Stimulated activated CD4-positive, alpha-beta T cell treated with anti-CD3 and anti-CD28 coated beads, Interleukin-12 subunit alpha, Interleukin-12 subunit beta, amount 100 ng/mL, for 24 hours (primary cell): ENCODE results near the gene SWAP70.
"Not testable (repeated sequence)": the region's sequence is repeated elsewhere in the genome, so short reads cannot be mapped to it uniquely, and the experiment has no call there.

Experiments
- DNase-seq, 2 experiments: peaks; one replicate each; pipeline ENCODE4 v3.0.0-alpha.2; 2020; ENCODE audit warnings: low read depth in 2 of 2

Gene SWAP70

GRCh38 chr11:9692691-9693090 is 28.8 kb downstream of the SWAP70 start:
- DNase-seq = no peak

GRCh38 chr11:9693801-9694553 is 30.1 kb downstream of the SWAP70 start:
- DNase-seq = no peak

GRCh38 chr11:9695228-9695627 is 31.4 kb downstream of the SWAP70 start:
- not testable (repeated sequence) for DNase-seq

GRCh38 chr11:9697766-9698165 is 33.9 kb downstream of the SWAP70 start:
- no peak for DNase-seq

DNA sequence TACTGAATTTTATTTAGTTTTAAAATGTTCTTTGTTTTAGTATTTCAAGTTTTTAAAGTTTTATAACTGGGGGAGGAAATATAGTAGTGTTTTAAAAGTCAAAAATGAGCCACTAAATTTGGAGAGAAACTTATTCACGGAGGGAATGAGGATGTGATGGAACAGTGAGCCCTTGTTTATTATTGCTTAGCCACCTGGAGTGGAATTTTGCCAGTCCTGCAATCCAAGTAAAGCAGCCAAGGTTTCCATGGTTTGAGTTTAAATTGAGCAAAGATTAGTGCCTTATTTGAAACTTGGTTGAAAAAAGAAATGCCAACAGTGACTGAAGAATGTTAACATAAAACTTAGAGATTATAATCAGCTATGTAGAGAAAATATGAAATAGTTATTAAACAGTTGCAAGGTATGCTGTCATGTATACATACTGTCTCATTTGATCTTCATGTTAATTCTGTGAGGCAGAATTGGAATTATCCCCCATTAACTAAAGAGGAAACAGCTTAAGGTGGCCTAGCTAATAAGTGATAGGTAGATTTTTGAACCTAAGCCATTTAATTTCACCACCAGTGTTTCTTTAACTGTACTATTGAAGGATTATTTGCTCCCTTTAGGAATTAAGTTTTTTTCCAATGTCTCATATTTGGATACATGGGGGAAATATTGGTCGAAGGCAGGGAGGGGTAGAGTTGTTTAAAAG is 36.4 kb downstream of the SWAP70 start:
- DNase-seq = no peak

DNA sequence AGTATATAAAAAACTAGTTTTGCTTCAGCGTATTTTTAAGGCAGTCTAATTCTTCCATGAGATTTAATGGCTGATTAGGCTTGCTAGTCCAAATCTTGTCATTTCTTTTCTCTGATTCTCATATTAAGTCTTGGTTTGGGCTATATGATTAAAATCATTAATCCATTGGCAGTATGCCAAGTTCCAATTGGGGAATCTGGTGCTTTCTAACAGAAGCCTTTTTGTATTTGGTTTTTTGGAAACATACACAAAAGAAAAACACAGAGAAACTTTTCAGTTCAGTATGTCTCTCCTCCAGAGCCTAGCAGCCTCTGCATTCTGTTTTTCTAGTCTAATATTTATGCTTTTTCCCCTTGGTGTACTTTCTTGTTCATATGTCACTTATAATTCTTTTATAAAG is 37.9 kb downstream of the SWAP70 start:
- DNase-seq = no peak

DNA sequence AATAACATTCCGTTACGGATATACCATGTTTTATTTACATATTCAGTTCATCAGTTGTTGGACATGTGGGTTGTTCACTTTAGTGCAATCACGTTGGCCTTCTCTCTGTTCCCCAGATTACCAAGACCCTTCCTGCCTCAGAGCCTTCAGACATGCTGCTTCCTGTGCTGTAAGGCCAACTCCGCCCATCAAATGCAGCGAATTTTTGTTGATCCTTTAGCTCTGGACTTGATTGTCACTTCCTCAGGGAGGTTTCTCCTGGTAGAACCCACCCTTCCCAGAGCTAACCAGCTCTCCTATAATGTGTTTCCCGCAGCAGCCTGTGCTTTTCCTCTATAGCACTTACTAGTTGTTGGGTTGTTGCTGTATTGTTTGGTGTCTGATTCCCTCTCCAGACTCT is 39.4 kb downstream of the SWAP70 start:
- DNase-seq = no peak

DNA sequence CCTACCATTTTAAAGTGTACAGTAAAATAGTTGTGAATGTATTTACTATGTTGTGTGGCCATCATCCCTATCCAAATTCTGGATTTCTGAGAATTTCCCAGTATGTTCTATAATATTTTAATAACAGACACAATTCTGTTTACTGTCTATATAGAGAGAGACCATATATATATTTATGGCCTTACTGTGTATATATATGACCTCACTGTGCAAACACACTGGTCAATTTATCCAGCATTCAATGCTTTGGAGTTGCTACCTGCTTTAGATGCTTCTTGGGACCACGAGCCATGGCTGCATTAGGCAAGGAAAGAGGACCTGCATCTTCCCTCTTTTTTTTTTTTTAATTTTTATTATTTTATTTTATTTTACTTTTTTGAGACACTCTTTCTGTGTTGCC is 40.2 kb downstream of the SWAP70 start:
- DNase-seq = no peak

DNA sequence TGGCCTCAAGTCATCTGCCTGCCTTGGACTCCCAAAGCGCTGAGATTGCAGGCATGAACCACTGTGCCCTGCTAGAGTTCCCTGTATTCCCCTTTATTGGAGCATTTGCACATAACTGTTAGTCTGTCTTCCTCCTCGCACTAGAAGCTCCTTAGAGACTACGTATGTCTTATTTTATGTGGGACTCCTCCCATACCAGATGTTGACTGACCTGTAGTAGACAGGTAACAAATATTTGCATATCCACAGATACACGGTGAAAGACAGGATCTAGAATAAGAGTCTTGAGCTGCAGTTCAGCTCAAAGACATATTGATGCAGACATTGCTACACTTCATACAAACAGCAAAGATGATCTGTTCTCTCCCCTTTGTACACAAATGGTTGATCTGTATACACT is 40.7 kb downstream of the SWAP70 start:
- no peak for DNase-seq

GRCh38 chr11:9705361-9705760 is 41.5 kb downstream of the SWAP70 start:
- not testable (repeated sequence) for DNase-seq

- DNase-seq = no peak
Measured at GRCh38 chr11:9708544-9708943, 44.7 kb downstream of the SWAP70 start.

GRCh38 chr11:9710223-9710622 is 46.3 kb downstream of the SWAP70 start:
- no peak for DNase-seq

- DNase-seq = no peak
Measured at GRCh38 chr11:9710852-9711251, 47.0 kb downstream of the SWAP70 start.

DNA sequence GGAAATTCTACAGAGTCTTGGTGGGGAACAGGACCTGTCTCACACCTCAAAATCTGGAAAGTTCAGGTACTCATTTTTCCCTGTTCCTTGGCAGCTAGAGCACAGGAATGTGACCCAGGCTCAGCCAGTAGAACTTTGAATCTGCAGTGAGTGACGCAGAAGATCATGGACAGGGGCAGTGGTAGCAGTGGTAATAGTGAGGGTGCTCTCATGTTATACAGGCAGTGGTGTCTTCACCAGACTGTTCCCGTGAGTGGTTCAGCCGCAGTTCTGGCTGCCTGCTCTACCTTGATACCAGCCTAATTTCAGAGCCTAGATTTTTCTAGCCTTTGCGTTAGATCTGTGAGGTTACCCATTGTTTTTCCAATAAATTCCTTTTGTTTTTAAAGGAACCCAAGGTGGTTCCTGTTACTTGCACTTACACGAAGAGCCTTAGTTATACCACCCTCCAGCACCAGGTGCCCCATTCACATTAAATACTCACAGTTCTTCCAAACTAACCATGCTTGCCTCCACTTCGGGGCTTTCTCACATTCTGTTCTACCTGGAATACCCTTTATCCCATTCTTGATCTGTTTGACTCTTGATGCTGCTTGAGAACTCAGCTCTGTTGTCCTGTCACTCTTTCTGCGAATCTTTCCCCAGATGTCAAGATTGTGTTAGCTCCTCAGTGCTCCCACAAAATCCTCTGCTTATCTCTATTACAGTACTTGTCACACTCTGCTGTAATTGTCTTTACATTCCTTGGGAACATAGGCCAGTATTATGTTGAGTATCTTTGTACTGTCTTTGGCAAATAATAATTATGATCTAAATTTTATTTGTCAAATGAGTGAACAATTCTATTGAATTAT is 47.8 kb downstream of the SWAP70 start:
- DNase-seq = no peak

DNA sequence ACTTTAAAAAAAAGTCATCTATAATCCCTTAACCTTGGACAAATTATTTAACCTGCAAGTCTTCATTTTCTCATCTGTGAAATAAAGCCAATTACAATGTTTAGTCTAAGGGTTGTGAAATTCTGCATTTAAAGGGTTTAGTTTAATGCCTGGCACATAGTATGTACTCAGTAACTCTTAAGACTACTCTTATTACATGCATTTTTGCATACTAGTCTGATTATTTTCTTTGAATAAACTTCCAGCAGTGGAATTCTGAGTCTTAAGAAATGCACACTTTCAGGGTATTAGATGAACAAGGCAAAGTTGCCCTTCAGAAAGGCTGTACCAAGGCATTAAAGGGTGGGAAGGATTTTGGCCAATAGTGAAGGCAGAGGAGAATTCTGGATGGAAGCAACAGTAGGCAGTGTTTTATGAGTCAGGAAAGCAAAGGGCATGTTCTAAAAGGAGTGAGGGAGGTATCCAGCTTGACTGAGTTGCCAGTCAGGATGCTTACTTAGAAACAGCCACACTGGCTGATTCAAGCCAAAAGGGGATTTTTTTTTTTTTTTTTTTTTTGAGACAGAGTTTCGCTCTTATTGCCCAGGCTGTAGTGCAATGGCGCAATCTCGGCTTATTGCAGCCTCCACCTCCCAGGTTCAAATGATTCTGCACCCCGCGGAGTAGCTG is 50.5 kb downstream of the SWAP70 start:
- DNase-seq = no peak

GRCh38 chr11:9716275-9717039 is 52.6 kb downstream of the SWAP70 start:
- no peak for DNase-seq

- no peak for DNase-seq
Measured at GRCh38 chr11:9717040-9717357, 53.1 kb downstream of the SWAP70 start.

GRCh38 chr11:9717719-9718118 is 53.8 kb downstream of the SWAP70 start:
- DNase-seq = no peak

- DNase-seq = no peak
Measured at GRCh38 chr11:9718147-9718546, 54.3 kb downstream of the SWAP70 start.

- no peak for DNase-seq
Measured at GRCh38 chr11:9719566-9720289, 55.9 kb downstream of the SWAP70 start.

GRCh38 chr11:9720290-9720630 is 56.4 kb downstream of the SWAP70 start:
- no peak for DNase-seq
